ENCODE measurements around the gene SHFL.

The SHFL gene

GRCh38 chr19:10141973-10142372, 55.9 kb downstream of the SHFL start:
- no peak for TF ChIP-seq CTCF (IDR thresholded peaks at IDR 0.05; ENCODE audit: low read depth, low read length)

More at GRCh38 chr19:10141973-10142372, 55.9 kb downstream of the SHFL start:
- no peak overlapping the region for H3K4me3 ChIP-seq (ENCODE audit: low read depth, low read length)
